GM13977 (cell line): Measurements from ENCODE around the gene PRDM5.

ENCODE experiments used
- DNase-seq: peaks from one replicate; pipeline ENCODE4 v3.0.0; 2012; ENCODE audit warnings: low spot score
- CTCF ChIP-seq: IDR thresholded peaks from 2 replicates; pipeline ENCODE4 v1.5.1; 2012; ENCODE audit warnings: mild to moderate bottlenecking, control low read depth; ENCODE audit not compliant: insufficient read depth; ENCODE audit errors: extremely low read depth, missing control alignments
- in situ Hi-C: fragments of 300-500 bp; cut with MboI; formaldehyde crosslinking; loops from one replicate; pipeline ENCODE4 v1.12.0; 2022; ENCODE audit warnings: low sequenced_read_pairs, low pct_unique_long_range_greater_than_20kb, mixed read lengths, inconsistent platforms; ENCODE audit not compliant: unreplicated experiment

Gene PRDM5

DNA sequence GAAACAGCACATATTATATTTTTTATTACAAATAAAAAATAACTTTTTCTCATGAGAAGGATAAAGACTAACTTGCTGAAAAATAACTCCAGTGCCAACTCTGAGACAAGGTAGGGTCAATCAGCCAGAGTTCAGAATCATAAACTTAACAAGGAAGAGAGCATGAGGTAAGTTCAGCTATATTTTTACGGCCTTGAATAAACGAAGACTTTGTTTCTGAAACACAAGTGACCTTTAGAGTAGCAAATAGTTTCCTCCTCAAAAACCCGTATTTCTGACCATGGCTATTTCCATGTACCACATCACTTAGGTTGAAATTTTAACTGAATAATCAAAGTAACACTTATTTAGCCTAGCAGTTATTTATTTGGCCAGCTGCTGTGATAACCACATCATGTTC is 45.5 kb downstream of the PRDM5 start:
- DNase-seq: no peak
- in situ Hi-C loops: no loop called here
- no peak for TF ChIP-seq CTCF

DNA sequence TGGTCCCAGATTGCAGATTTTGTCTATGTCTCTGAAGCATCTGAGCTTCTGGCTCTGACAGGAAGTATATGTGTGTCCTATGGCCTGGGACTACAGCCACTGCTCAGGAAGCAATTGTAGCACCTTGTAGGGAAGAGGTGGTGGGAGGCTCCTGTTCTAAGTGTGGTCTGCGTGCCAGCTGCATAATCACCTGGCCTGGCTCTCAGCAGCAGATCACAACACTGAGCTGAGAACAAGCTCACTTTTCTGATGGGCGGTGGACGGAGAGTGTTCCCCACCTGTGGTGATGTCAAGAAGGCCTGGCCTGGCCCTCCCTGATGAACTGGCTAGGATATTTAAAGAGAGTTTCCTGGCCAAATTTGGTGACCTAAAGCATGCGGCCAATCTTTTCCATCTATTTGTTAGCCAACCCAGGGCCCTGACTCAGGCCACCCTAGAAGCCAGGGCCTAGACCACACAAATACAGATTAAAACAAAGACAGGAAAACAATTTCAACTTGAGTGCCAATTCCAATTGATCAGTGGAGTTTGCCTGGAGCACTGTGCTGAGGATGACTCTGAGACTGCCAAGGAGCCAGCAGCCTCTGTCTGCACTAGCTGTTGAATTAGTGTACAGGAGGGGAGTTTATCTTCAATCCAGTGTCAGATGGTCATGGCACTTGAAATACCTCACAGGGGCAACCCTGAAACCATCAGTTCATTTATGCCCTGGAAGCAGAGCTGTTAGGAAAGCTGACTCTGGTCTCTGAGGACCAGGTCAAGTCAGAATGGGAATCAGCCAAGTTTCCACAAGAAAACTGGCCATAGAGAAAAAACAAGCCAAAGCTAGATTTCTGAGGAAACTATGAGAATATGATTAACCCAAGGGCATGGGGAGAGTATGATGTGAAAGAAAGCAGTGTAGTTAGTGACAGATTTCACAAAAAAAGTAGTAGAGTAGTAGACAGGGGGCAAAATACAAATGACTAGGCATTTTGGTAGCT is 47.4 kb downstream of the PRDM5 start:
- in situ Hi-C loops: no loop called here
- TF ChIP-seq CTCF: no peak
- no peak for DNase-seq

GRCh38 chr4:120873554-120873953 is 49.0 kb downstream of the PRDM5 start:
- in situ Hi-C loops: no loop called here
- TF ChIP-seq CTCF: no peak
- no peak for DNase-seq

- no peak for TF ChIP-seq CTCF
- no peak for DNase-seq
- in situ Hi-C loops: no loop called here
Measured at GRCh38 chr4:120871173-120871572, 51.4 kb downstream of the PRDM5 start.

- in situ Hi-C loops: no loop called here
- TF ChIP-seq CTCF: peak; percentile 20
- no peak for DNase-seq
Measured at GRCh38 chr4:120870279-120870673, 52.2 kb downstream of the PRDM5 start.

DNA sequence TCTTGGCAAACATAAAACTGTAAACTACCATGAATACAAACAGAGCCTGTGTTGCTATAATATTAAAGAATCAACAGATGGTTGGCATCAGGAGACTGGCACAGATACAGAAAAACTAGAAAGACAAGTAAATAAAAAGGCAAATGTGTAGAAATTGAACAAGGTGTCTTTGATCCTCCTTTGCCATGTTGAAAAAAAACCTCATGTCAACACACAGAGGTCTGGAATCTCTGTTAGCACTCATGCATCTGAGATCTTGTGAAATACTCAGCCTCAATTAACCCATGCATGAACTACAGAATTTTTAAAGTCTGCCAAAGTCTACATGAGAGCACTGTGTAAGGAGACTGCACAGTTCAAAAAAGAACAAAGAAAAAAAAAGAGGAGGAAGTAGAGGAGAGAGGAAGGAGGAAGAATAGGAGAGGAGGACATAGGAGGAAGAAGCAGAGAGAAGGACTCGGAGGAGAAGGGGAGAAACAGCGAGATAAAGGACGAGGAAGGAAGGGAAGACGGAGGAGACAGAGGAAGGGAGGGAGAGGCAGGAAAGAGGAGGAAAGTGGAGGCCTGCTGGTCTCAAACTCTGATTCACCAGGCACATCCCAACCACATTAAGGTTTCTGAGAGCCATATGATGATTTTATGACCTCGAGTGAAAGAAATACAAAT is 52.8 kb downstream of the PRDM5 start:
- in situ Hi-C loops: no loop called here
- DNase-seq: no peak
- no peak for TF ChIP-seq CTCF
